Measurements from ENCODE around the gene AGGF1.

GRCh38 chr5:77086368-77086688 is 56.1 kb downstream of the AGGF1 start:
- TF ChIP-seq CTCF (IDR thresholded peaks at IDR 0.05) (no peak), ZFX (IDR thresholded peaks at IDR 0.05; ENCODE audit: borderline replicate concordance) (no peak)

Measured in 22Rv1 (cell line).